Bronchial epithelial cell (primary cell): ENCODE measurements around the gene LEMD1. TPM values are rescaled to one million over a fixed set of nuclear protein-coding genes. Genes with fewer than 3 reads are reported as not detected.
A peak's percentile ranks its signal among the peaks of the same experiment; 100 is the strongest.

Source experiments
- DNase-seq: peaks from one replicate; pipeline ENCODE4 v3.0.0-alpha.2; 2010; ENCODE audit warnings: low read depth
- FAIRE-seq: peaks from 2 replicates; lab custom pipeline; 2011; peaks lifted over from hg19 to GRCh38; lab: Jason Lieb, UNC
- H3K27me3 ChIP-seq: 2 replicates; pipeline ENCODE4 v1.5.1; 2011; ENCODE audit warnings: low read length; ENCODE audit not compliant: control insufficient read depth, insufficient read depth
- H3K36me3 ChIP-seq: 2 replicates; pipeline ENCODE4 v1.5.1; 2011; ENCODE audit warnings: low read length; ENCODE audit not compliant: control insufficient read depth, insufficient read depth
- H3K4me3 ChIP-seq: 2 replicates; pipeline ENCODE4 v1.5.1; 2011; ENCODE audit warnings: mild to moderate bottlenecking, low read depth, low read length, control low read depth
- total RNA-seq: library from RNA; depleted of rRNA; stranded (reverse); fragments of >200 nt; gene quantifications from 2 replicates; pipeline ENCODE4 v1.2.1, GENCODE V29; 2014
- TF ChIP-seq, protein P1 (sequence below): IDR thresholded peaks from 2 replicates; pipeline ENCODE4 v1.5.1; 2011; ENCODE audit warnings: mild to moderate bottlenecking, moderate library complexity, low read length, control low read depth, inconsistent platforms; ENCODE audit not compliant: insufficient read depth, severe bottlenecking

LEMD1 gene
- total RNA-seq, 1 donor from 2014 or later: 2.1 TPM

- FAIRE-seq: no peak
- peak overlapping the region; percentile 11 for H3K4me3 ChIP-seq
- TF ChIP-seq, protein P1, sequence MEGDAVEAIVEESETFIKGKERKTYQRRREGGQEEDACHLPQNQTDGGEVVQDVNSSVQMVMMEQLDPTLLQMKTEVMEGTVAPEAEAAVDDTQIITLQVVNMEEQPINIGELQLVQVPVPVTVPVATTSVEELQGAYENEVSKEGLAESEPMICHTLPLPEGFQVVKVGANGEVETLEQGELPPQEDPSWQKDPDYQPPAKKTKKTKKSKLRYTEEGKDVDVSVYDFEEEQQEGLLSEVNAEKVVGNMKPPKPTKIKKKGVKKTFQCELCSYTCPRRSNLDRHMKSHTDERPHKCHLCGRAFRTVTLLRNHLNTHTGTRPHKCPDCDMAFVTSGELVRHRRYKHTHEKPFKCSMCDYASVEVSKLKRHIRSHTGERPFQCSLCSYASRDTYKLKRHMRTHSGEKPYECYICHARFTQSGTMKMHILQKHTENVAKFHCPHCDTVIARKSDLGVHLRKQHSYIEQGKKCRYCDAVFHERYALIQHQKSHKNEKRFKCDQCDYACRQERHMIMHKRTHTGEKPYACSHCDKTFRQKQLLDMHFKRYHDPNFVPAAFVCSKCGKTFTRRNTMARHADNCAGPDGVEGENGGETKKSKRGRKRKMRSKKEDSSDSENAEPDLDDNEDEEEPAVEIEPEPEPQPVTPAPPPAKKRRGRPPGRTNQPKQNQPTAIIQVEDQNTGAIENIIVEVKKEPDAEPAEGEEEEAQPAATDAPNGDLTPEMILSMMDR: peak; percentile 17
- peaks cover 9% of the 10 kb centered on the region for H3K27me3 ChIP-seq
- H3K36me3 ChIP-seq: no peaks in the 10 kb centered on the region
- DNase-seq: no peak
Observed at GRCh38 chr1:205343431-205344065, 78.3 kb downstream of the LEMD1 start.

DNA sequence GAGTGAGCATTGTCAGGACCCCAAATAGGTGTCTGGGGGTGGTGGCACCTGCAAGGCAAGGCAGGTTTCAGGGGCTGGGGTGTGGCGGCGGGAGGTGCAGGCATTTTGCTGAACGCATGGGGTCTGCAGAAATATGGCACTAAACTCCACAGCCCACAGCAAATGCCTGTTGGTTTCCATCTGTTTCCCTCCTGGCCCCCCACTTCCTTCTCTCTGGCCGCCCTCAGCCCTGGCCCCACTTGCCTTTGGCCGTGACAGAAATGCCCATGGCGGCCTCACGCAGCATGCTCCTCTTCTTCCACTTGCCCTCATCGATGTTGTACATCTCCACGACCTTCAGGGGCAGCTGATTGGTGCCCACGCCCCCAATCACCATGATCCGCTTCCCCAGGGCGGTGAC lies 78.9 kb downstream of the LEMD1 start:
- TF ChIP-seq, protein P1: no peak
- no peak overlapping the region for H3K4me3 ChIP-seq
- H3K27me3 ChIP-seq: peaks cover 9% of the 10 kb centered on the region
- no peak for DNase-seq
- H3K36me3 ChIP-seq: no peaks in the 10 kb centered on the region
- FAIRE-seq: no peak

DNA sequence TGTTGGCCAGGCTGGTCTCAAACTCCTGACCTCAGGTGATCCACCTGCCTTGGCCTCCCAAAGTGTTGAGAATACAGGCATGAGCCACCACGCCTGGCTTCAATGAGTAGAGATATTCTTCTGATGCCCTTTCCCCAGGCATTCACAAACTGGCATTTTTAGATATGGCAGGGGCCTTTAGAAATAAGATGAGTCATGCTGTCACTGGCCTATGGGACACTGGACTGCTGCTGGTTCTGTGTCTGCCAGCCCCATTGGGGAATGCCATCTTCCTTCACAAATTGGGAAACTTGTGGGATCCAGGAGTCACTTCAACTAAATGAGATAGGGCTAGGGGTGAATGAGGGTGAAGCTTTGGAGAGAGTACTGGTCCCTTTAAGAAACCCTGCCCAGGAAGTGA lies 81.2 kb downstream of the LEMD1 start:
- Histone ChIP-seq H3K4me3 (no peak overlapping the region), H3K27me3 (peaks cover 19% of the 10 kb centered on the region), H3K36me3 (no peaks in the 10 kb centered on the region)
- FAIRE-seq: peak; percentile 50
- no peak for DNase-seq
- TF ChIP-seq, protein P1: no peak

GRCh38 chr1:205339717-205340116 lies 82.1 kb downstream of the LEMD1 start:
- TF ChIP-seq, protein P1: no peak
- Histone ChIP-seq H3K4me3 (no peak overlapping the region), H3K36me3 (no peaks in the 10 kb centered on the region), H3K27me3 (peaks cover 16% of the 10 kb centered on the region)
- FAIRE-seq (no peak), DNase-seq (no peak)

DNA sequence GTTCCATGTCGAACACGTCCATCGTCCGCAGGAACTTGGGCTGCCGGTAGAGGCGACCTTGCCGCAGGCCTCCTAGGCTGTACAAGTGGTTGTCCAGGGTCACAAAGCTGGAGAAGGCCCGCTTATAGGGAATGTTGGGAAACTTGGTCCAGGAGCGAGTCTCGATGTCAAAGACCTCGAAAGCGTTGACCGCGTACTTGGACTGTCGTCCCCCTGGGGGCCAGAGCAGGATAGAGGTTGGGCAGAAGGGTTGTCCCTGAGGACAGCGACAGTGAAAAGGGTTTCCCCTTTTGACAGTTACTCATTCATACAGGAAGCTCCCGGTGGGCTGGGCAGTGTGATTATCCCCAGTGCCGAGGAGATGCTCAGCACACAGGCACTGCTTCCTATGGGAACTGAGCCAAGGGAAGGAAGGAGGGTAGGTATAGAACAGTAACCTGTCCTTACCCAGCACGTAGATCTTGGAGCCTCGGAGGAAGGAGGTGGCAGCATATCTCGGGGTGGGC lies 82.6 kb downstream of the LEMD1 start:
- H3K27me3 ChIP-seq: peaks cover 15% of the 10 kb centered on the region
- H3K36me3 ChIP-seq: no peaks in the 10 kb centered on the region
- FAIRE-seq (no peak), DNase-seq (no peak)
- no peak overlapping the region for H3K4me3 ChIP-seq
- TF ChIP-seq, protein P1: no peak

GRCh38 chr1:205338011-205338410 lies 83.8 kb downstream of the LEMD1 start:
- DNase-seq (no peak), FAIRE-seq (no peak)
- H3K27me3 ChIP-seq: peaks cover 14% of the 10 kb centered on the region
- no peaks in the 10 kb centered on the region for H3K36me3 ChIP-seq
- TF ChIP-seq, protein P1: no peak
- H3K4me3 ChIP-seq: no peak overlapping the region
